BLaER1 treated with 17β-estradiol and CSF1 and Interleukin-3, amounts not matched to agents 10 nM and 100 nM (cell line): ENCODE measurements around the gene PSMG1.

ENCODE experiments used
- H3K27ac ChIP-seq, 11 experiments: shearing (Covaris generic); formaldehyde crosslinking; 2 replicates each; pipeline ENCODE4 v1.8.1; 2022
- H3K27me3 ChIP-seq, 11 experiments: shearing (Covaris generic); formaldehyde crosslinking; 2 replicates each; pipeline ENCODE4 v1.8.1; 2022
- H3K36me3 ChIP-seq, 11 experiments: shearing (Covaris generic); formaldehyde crosslinking; 2 replicates each; pipeline ENCODE4 v1.8.1; 2022
- H3K4me1 ChIP-seq, 10 experiments: shearing (Covaris generic); formaldehyde crosslinking; 2 replicates each; pipeline ENCODE4 v1.8.1; 2022
- H3K4me2 ChIP-seq, 11 experiments: shearing (Covaris generic); formaldehyde crosslinking; 2 replicates each; pipeline ENCODE4 v1.8.1; 2022
- H3K4me3 ChIP-seq, 10 experiments: shearing (Covaris generic); formaldehyde crosslinking; 2 replicates each; pipeline ENCODE4 v1.8.1; 2022
- H3K9ac ChIP-seq, 11 experiments: shearing (Covaris generic); formaldehyde crosslinking; 2 replicates each; pipeline ENCODE4 v1.8.1; 2022
- H3K9me3 ChIP-seq, 11 experiments: shearing (Covaris generic); formaldehyde crosslinking; replicated peaks in 1 of 11; 2 replicates each; pipeline ENCODE4 v1.8.1; 2022
- H4K20me1 ChIP-seq, 11 experiments: shearing (Covaris generic); formaldehyde crosslinking; 2 replicates each; pipeline ENCODE4 v1.8.1; 2022
- Cebpa-rat ChIP-seq, 11 experiments: shearing (Covaris generic); IDR thresholded peaks; 2 replicates each; pipeline ENCODE4 v1.8.1; 2022

The PSMG1 gene

DNA sequence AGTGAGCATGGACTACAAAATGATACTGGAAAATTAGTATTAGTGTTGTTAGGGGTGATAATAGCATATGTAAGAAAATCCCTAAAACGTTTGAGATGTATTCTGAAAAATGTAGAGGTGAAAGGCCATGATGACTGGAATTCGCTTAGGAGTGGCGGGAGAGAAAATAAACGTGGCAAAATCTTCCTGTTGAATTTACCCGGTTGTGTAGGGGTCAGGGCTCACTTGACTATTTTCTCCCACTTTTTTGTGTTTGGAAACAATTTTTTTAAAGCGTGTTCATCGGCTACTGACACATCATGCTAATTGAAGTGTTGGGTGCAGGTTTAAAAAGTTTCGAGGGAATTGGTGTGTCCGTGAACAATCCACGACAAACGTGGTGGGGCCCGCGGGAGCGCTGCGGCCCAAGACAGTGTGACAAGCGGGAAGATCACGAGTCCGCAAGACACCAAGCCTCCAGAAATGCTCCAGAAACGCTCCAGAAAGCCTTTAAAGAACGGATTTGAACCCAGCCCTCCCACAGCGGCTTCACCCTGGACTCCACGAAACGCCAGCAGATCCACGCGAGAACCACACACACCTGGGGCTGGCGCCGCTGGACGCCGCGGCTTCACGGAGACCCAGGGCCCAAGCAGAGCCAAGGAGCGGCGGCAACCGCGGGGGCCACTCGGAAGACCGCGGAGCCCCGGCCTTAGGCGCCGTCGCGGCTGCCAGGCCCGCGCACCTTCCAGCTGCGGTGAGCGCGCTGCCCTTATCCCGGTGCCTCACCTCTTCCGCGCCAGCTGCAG is 573 bp downstream of the PSMG1 start:
- H3K36me3 ChIP-seq, result peaks cover 17 to 35% (median 28%) of the 10 kb centered on the region in 11 experiments
- H3K9ac ChIP-seq, result peak overlapping the region; percentile 86 to 98 (median 94)
- peaks cover 0 to 35% (median 7%) of the 10 kb centered on the region in 11 experiments; a peak in 11 of 22 replicates for H4K20me1 ChIP-seq
- no peaks in the 10 kb centered on the region for H3K27me3 ChIP-seq
- H3K4me3 ChIP-seq, result peak overlapping the region; percentile 71 to 99 (median 96)
- H3K4me1 ChIP-seq, result peaks cover 11 to 42% (median 33%) of the 10 kb centered on the region in 10 experiments
- peak overlapping the region; percentile 82 to 96 (median 90) for H3K4me2 ChIP-seq
- no peaks in the 10 kb centered on the region for H3K9me3 ChIP-seq
- H3K27ac ChIP-seq, result peak overlapping the region; percentile 80 to 97 (median 90)
- TF ChIP-seq Cebpa-rat (IDR thresholded peaks at IDR 0.05), result no peak

DNA sequence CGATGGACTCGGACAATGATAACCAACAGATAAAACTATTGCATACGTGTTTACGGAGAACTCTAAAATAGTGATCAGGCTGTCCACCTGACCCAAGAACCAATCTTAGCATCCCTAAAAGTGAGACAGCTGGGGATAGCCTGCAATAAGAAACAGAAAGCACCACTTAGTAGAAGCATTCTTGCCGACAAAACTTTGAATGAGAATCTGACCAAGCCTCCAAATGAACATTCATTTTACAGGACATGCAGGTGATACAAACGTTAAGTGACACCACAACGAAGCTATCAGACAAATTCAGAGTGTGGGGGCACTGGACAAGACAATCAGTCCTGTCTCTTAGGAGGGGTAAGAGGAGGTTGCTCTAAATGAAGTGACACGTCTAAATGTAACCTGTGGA is 1.2 kb downstream of the PSMG1 start:
- Histone ChIP-seq H3K9ac (peak overlapping the region; percentile 86 to 98 (median 94)), H3K4me2 (peak overlapping the region; percentile 82 to 96 (median 90)), H3K4me1 (peaks cover 11 to 40% (median 32%) of the 10 kb centered on the region in 10 experiments), H3K4me3 (peak overlapping the region; percentile 71 to 99 (median 96)), H3K27me3 (no peaks in the 10 kb centered on the region), H3K27ac (peak overlapping the region in 9 of 11 experiments; percentile 80 to 97 (median 90); a peak in 13 of 22 replicates), H4K20me1 (peaks cover 0 to 35% (median 7%) of the 10 kb centered on the region in 11 experiments; a peak in 11 of 22 replicates), H3K36me3 (peaks cover 20 to 40% (median 31%) of the 10 kb centered on the region in 11 experiments), H3K9me3 (no peaks in the 10 kb centered on the region)
- no peak for TF ChIP-seq Cebpa-rat (IDR thresholded peaks at IDR 0.05)

DNA sequence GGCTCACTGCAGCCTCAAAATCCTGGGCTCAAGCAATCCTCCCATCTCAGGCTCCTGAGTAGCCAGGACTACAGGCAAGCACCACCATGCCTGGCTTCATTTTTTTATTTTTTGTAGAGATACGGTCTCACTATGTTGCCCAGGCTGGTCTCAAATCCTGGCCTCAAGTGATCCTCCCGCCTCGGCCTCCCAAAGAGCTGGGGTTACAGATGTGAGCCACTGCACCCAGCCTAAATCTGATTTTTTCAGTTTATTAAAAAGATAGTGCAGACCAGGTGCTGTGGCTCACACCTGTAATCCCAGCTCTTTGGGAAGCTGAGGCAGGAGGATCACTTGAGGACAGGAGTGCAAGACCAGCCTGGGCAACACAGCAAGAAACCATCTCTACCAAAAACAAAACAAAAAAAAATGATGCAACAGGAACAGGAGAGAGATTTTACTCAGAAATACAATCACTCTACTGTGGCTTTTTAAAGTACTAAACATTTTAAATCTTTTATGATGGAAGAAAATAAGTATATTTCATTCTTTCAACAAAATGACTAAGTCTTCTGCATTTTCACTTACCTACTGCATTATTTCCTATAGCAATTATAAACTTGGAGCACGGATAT is 1.9 kb downstream of the PSMG1 start:
- Histone ChIP-seq H3K4me2 (peak overlapping the region; percentile 82 to 96 (median 90)), H3K4me3 (peak overlapping the region in 5 of 10 experiments; percentile 71 to 98 (median 96); a peak in 7 of 20 replicates)
- TF ChIP-seq Cebpa-rat (IDR thresholded peaks at IDR 0.05), result no peak

DNA sequence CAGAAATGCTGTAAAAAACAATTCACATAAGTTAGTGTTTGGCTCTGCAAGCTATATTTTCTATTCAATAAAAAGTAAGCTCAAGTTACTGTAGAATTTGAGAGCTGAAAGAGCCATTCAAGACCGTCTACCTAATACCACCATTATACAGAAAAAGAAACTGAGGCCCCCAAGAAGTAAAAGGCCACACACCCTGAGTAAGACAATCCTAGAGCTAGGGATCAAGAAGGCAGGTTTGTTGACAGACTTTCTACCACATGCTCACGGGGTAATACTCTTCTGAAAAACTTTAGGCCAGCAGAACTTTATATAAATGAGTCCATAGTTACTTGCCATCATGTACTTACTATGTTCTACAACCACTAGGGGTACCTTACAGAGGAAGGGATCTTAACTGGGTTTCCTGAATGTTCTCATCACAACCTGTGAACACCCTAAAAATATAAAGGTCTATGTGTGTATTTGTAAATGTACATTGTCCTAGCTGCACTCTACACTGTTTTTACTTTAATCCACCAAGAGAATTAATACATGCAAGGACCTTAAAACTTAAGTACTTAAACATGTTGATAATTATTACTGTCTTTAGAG is 2.7 kb downstream of the PSMG1 start:
- H3K4me2 ChIP-seq, result peak overlapping the region in 9 of 11 experiments; percentile 82 to 96 (median 89); a peak in 16 of 22 replicates
- no peak overlapping the region for H3K4me3 ChIP-seq
- H3K36me3 ChIP-seq, result peaks cover 30 to 55% (median 45%) of the 10 kb centered on the region in 11 experiments
- no peaks in the 10 kb centered on the region for H3K27me3 ChIP-seq
- no peaks in the 10 kb centered on the region for H3K9me3 ChIP-seq
- TF ChIP-seq Cebpa-rat (IDR thresholded peaks at IDR 0.05), result no peak
- peaks cover 0 to 41% (median 9%) of the 10 kb centered on the region in 11 experiments; a peak in 13 of 22 replicates for H4K20me1 ChIP-seq
- H3K4me1 ChIP-seq, result peaks cover 11 to 33% (median 29%) of the 10 kb centered on the region in 10 experiments
- 0 out of 22 replicates have a peak overlapping the region, but pooled peaks of 1 of the 11 experiments have one; percentile 94 for H3K9ac ChIP-seq
- H3K27ac ChIP-seq, result no peak overlapping the region

More for the DNA sequence above, 1.9 kb downstream of the PSMG1 start:
- Histone ChIP-seq H3K27me3 (no peaks in the 10 kb centered on the region), H4K20me1 (peaks cover 0 to 35% (median 7%) of the 10 kb centered on the region in 11 experiments; a peak in 11 of 22 replicates), H3K36me3 (peaks cover 23 to 47% (median 37%) of the 10 kb centered on the region in 11 experiments), H3K9me3 (no peaks in the 10 kb centered on the region), H3K9ac (peak overlapping the region in 8 of 11 experiments; percentile 28 to 98 (median 90); a peak in 8 of 22 replicates), H3K4me1 (peaks cover 11 to 33% (median 29%) of the 10 kb centered on the region in 10 experiments), H3K27ac (no peak overlapping the region)

DNA sequence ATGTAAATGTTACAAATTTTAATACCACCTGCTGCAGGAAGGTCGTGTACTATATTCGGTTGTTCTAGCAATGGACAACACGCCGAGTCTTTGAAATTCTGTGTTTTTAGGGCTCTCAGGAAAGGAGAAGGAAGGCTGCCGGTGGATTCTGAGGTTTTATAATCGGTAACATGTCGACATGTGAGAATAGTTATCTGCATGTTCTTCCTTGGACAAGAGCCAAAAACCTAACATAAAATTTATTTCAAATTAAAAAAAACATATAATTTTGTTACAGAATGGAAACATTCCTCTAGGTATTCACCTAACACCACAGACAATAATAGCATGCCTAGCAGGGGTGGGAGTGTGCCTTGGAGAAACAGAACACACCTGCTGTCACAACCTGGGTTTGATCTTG is 4.8 kb downstream of the PSMG1 start:
- no peaks in the 10 kb centered on the region for H3K27me3 ChIP-seq
- no peak overlapping the region for H3K4me3 ChIP-seq
- no peak for TF ChIP-seq Cebpa-rat (IDR thresholded peaks at IDR 0.05)
- H3K27ac ChIP-seq, result no peak overlapping the region
- H3K9ac ChIP-seq, result no peak overlapping the region
- H4K20me1 ChIP-seq, result peaks cover 0 to 43% (median 16%) of the 10 kb centered on the region in 11 experiments; a peak in 13 of 22 replicates
- H3K36me3 ChIP-seq, result peaks cover 36 to 75% (median 61%) of the 10 kb centered on the region in 11 experiments
- no peak overlapping the region for H3K4me2 ChIP-seq
- peaks cover 20 to 37% (median 26%) of the 10 kb centered on the region in 10 experiments for H3K4me1 ChIP-seq
- H3K9me3 ChIP-seq, result no peaks in the 10 kb centered on the region

DNA sequence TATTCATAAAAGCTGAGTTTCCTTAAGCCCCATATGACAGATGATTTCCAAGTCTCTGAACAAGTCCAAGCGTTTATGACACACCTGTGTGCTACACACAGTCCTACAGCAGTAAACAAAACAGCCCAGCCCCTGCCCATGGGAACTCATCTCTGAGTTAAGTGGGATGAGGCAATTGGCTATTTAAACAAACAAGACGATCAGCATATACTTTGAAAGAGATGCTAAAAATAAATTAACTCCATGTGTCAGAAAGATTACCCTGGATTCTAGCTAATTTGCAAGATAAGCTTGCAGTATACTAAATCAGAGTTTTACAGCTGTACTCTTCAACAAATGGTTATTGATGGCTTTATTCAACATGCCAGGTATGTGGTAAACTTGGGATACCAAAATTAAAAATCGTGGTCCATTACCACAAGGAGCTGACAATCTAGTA is 7.0 kb downstream of the PSMG1 start:
- Histone ChIP-seq H3K36me3 (peaks cover 42 to 96% (median 80%) of the 10 kb centered on the region in 11 experiments), H3K27me3 (no peaks in the 10 kb centered on the region), H3K4me2 (no peak overlapping the region), H3K9me3 (no peaks in the 10 kb centered on the region), H3K27ac (no peak overlapping the region), H3K4me3 (no peak overlapping the region), H3K4me1 (peaks cover 9 to 27% (median 14%) of the 10 kb centered on the region in 10 experiments), H4K20me1 (peaks cover 0 to 31% (median 9%) of the 10 kb centered on the region in 11 experiments; a peak in 12 of 22 replicates), H3K9ac (no peak overlapping the region)
- TF ChIP-seq Cebpa-rat (IDR thresholded peaks at IDR 0.05), result no peak

DNA sequence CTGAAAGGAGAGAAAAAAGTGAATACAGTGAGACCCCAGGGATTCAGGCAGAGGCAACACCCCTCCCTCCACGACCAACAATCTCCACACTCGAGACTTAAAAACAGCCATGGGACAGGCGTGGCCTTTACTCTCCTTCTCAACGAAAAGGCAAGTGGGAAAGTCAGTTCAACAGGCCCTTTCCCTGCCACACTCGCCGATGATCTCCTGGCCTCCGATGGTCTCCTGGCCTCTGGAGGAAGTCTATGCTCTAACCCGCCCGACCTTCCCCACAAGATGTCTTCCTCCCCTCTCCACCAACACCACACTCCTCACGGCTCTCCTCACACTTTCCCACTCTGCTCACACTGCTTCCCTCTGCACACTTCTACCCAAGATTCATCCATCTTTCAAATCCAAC is 7.6 kb downstream of the PSMG1 start:
- Histone ChIP-seq H3K4me2 (no peak overlapping the region), H3K27ac (no peak overlapping the region), H3K4me3 (no peak overlapping the region), H3K4me1 (peaks cover 2 to 21% (median 9%) of the 10 kb centered on the region in 10 experiments; a peak in 15 of 20 replicates), H3K36me3 (peaks cover 48 to 97% (median 86%) of the 10 kb centered on the region in 11 experiments), H3K9ac (0 out of 22 replicates have a peak overlapping the region, but pooled peaks of 1 of the 11 experiments have one; percentile 1), H3K9me3 (no peaks in the 10 kb centered on the region), H3K27me3 (no peaks in the 10 kb centered on the region), H4K20me1 (peaks cover 0 to 24% (median 5%) of the 10 kb centered on the region in 11 experiments; a peak in 7 of 22 replicates)
- no peak for TF ChIP-seq Cebpa-rat (IDR thresholded peaks at IDR 0.05)

DNA sequence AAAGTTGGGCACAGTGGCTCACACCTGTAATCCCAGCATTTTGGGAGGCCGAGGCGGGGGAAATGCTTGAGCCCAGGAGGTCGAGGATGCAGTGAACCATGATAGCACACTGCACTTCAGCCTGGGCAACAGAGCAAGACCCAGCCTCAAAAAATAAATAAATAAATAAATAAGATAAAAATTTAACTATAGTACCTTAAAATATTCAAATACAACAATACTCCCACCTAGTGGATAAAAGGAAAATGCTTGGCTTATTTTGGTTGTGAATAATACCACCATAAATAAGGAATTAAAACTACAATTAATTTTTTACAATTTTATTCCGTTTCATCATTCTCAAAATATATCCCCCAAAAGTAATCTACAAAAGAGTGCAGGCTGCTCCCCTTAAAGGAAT is 8.1 kb downstream of the PSMG1 start:
- TF ChIP-seq Cebpa-rat (IDR thresholded peaks at IDR 0.05), result no peak
- Histone ChIP-seq H3K27me3 (no peaks in the 10 kb centered on the region), H3K36me3 (peaks cover 47 to 97% (median 87%) of the 10 kb centered on the region in 11 experiments), H3K9me3 (no peaks in the 10 kb centered on the region), H3K4me3 (no peak overlapping the region), H3K4me2 (no peak overlapping the region), H3K27ac (no peak overlapping the region), H3K4me1 (peaks cover 0 to 18% (median 8%) of the 10 kb centered on the region in 10 experiments; a peak in 12 of 20 replicates), H3K9ac (no peak overlapping the region), H4K20me1 (peaks cover 0 to 19% (median 5%) of the 10 kb centered on the region in 11 experiments; a peak in 7 of 22 replicates)
